Skeletal muscle tissue (tissue), 4 donors: Measurements from ENCODE around the gene LPA. TPM values are rescaled to one million over a fixed set of nuclear protein-coding genes. Genes with fewer than 3 reads are reported as not detected.
"Not testable (repeated sequence)": the region's sequence is repeated elsewhere in the genome, so short reads cannot be mapped to it uniquely, and the experiment has no call there.

Source experiments
- H3K27ac ChIP-seq: one replicate; pipeline ENCODE4 v1.7.0; 2013; ENCODE audit warnings: mild to moderate bottlenecking, low read depth, low read length, inconsistent platforms
- H3K27me3 ChIP-seq, 3 donors: one replicate each; pipeline ENCODE4 v1.7.0; 2013; ENCODE audit warnings: low read length in 3 of 3; ENCODE audit not compliant: control insufficient read depth in 3 of 3, insufficient read depth in 3 of 3
- H3K36me3 ChIP-seq, 3 donors: one replicate each; pipeline ENCODE4 v1.7.0; 2013; ENCODE audit warnings: low read length in 3 of 3; ENCODE audit not compliant: control insufficient read depth in 3 of 3, insufficient read depth in 3 of 3
- H3K4me1 ChIP-seq, 3 donors: one replicate each; pipeline ENCODE4 v1.7.0; 2013; ENCODE audit warnings: low read length in 3 of 3, mild to moderate bottlenecking in 3 of 3; ENCODE audit not compliant: control insufficient read depth in 3 of 3, insufficient read depth in 3 of 3
- H3K4me3 ChIP-seq, 3 donors: one replicate each; pipeline ENCODE4 v1.7.0; 2013; ENCODE audit warnings: low read length in 3 of 3
- H3K9ac ChIP-seq, 3 donors: one replicate each; pipeline ENCODE4 v1.7.0; 2013; ENCODE audit warnings: low read length in 3 of 3, mild to moderate bottlenecking in 3 of 3, moderate library complexity in 2 of 3, low read depth in 1 of 3
- H3K9me3 ChIP-seq, 3 donors: one replicate each; pipeline ENCODE4 v1.7.0; 2013; ENCODE audit warnings: low read length in 3 of 3; ENCODE audit not compliant: control insufficient read depth in 3 of 3
- total RNA-seq: library from RNA; depleted of rRNA; stranded (reverse); fragments of >200 nt; gene quantifications from one replicate; pipeline ENCODE4 v1.2.3, GENCODE V29; 2014
- donor health status: Osteomylitis.

LPA gene
- total RNA-seq, 1 donor from 2014 or later, result not detected

DNA sequence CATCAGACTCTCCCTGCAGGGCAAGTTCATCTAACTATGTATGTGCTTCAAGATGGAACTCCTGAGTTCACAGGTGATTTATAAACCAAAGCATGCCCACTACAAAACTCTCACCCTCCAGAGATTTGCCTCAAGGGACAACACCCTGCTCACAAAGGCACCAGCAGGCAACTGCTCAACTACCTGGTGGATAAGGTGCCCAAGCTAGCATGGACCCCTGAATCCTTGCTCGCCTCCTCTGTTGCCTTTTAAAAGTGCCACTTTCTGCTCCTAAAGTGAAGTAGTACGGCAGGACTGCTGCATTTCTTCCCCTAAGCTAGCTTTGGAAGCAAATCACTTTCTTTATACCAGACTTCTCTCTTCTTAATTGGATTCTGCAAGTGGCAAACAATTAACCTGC, 1.2 kb downstream of the LPA start:
- no peak overlapping the region for H3K4me3 ChIP-seq
- peaks cover 0 to 3% (median 0%) of the 10 kb centered on the region in 3 donors for H3K9me3 ChIP-seq
- H3K27me3 ChIP-seq, result no peaks in the 10 kb centered on the region
- H3K27ac ChIP-seq, result no peak overlapping the region
- H3K36me3 ChIP-seq, result no peaks in the 10 kb centered on the region
- H3K4me1 ChIP-seq, result no peaks in the 10 kb centered on the region
- no peak overlapping the region for H3K9ac ChIP-seq

GRCh38 chr6:160662429-160662828, 1.6 kb downstream of the LPA start:
- no peak overlapping the region for H3K27ac ChIP-seq
- peaks cover 0 to 4% (median 0%) of the 10 kb centered on the region in 3 donors for H3K9me3 ChIP-seq
- no peak overlapping the region for H3K9ac ChIP-seq
- no peaks in the 10 kb centered on the region for H3K27me3 ChIP-seq
- no peak overlapping the region for H3K4me3 ChIP-seq
- no peaks in the 10 kb centered on the region for H3K36me3 ChIP-seq
- H3K4me1 ChIP-seq, result no peaks in the 10 kb centered on the region

GRCh38 chr6:160661216-160661615, 2.9 kb downstream of the LPA start:
- Histone ChIP-seq H3K4me3 (no peak overlapping the region), H3K27ac (no peak overlapping the region), H3K36me3 (no peaks in the 10 kb centered on the region), H3K4me1 (no peaks in the 10 kb centered on the region), H3K9me3 (peaks cover 3 to 4% (median 4%) of the 10 kb centered on the region in 3 donors), H3K27me3 (no peaks in the 10 kb centered on the region), H3K9ac (no peak overlapping the region)

- Histone ChIP-seq H3K36me3 (no peaks in the 10 kb centered on the region), H3K27me3 (no peaks in the 10 kb centered on the region), H3K9ac (no peak overlapping the region), H3K27ac (no peak overlapping the region), H3K9me3 (peaks cover 3 to 6% (median 4%) of the 10 kb centered on the region in 3 donors), H3K4me3 (no peak overlapping the region), H3K4me1 (no peaks in the 10 kb centered on the region)
These were observed 4.5 kb downstream of the LPA start for GRCh38 chr6:160659562-160659961.

DNA sequence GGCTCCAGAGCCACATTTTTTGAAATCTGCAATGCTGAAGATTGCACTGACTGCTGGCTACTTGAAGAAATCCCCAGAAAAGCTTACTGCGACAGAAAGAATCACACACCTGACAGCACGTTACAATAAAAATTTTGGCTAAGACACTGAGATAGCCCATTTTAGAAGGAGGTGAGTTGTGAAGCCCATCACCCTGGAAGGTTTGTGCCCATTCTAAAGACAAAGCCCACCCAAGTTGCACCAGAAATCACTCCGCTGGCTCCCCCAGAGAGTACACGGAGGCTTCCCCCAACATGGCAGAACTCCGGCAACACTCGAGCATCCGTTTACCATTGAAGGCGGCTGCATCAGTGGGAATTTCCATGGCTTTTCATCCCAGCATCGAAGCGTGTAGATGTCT, 29.4 kb downstream of the LPA start:
- no peaks in the 10 kb centered on the region for H3K27me3 ChIP-seq

DNA sequence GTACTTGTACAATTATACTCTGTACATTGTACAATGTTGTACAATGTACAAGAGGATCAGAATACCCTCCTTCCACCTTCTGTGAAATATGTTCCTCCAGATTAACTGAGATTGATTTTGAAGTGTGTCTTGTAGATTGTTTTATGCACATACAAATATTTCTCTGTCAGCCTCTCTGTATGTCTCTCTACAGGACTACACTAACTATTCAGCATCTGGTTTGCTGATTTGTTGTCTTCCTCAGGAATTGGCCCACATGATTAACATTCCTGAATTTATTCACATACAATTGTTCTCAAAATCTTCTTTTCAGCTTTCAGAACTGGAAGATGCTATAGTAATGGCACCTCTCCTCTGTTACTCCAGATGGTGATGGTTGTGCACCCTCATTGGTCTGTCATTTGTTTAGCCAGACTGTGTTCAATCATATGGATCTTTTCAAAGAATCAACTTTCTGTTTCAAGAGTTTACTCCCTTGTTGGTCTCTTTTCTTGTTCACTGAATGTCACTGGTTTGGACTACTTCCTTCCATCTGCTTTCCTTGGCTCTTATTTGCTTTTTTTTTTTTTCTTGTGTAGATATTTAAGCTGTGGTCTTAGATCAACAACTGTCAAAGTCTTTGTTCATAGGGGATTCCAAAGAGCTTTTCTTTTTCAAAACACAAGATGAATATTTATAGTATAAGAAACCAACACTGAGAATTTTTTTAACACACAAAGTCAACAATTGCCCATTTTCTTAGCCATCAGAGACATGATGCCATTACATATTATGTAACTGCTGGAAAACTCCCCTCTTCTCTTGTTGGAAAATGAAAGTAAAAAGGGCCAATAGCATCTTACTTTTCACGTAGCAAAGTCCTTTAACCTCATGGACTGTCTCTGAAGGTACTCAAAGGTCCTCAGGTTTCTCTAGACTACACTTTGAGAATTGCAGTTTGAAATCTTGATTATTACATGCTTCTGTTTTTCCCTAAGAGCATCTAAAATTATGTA, 67.9 kb downstream of the LPA start:
- no peak overlapping the region for H3K4me3 ChIP-seq

More for the DNA sequence above, 29.4 kb downstream of the LPA start:
- Histone ChIP-seq H3K27ac (no peak overlapping the region), H3K9ac (no peak overlapping the region), H3K9me3 (peaks cover 0 to 2% (median 0%) of the 10 kb centered on the region in 3 donors), H3K4me3 (no peak overlapping the region), H3K36me3 (no peaks in the 10 kb centered on the region), H3K4me1 (no peaks in the 10 kb centered on the region)

GRCh38 chr6:160595297-160595696, 68.8 kb downstream of the LPA start:
- H3K27ac ChIP-seq, H3K36me3 ChIP-seq: not testable (repeated sequence)

More for the DNA sequence above, 67.9 kb downstream of the LPA start:
- Histone ChIP-seq H3K4me1 (no peaks in the 10 kb centered on the region), H3K36me3 (no peaks in the 10 kb centered on the region), H3K27ac (no peak overlapping the region), H3K9ac (no peak overlapping the region), H3K9me3 (no peaks in the 10 kb centered on the region), H3K27me3 (no peaks in the 10 kb centered on the region)

DNA sequence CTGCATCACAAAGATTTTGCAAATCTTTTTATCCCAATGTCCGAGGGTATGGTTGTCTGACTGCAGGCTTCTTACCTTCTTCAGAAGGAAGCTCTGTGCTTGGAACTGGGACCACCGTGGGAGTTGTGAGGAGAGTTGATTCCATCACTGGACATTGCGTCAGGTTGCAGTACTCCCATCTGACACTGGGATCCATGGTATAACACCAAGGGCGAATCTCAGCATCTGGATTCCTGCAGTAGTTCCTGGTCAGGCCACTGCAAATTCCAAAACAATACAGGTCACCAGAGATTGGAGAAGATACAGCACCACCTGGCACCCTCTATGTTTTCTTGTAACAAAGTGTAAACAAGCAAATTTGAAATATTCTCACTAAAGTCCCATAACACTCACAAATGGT, 77.7 kb downstream of the LPA start:
- no peak overlapping the region for H3K27ac ChIP-seq

More at GRCh38 chr6:160595297-160595696, 68.8 kb downstream of the LPA start:
- not testable (repeated sequence) for H3K9ac ChIP-seq, H3K27me3 ChIP-seq, H3K9me3 ChIP-seq, H3K4me1 ChIP-seq, H3K4me3 ChIP-seq

GRCh38 chr6:160583794-160584193, 80.3 kb downstream of the LPA start:
- Histone ChIP-seq H3K9me3 (no peaks in the 10 kb centered on the region), H3K27me3 (no peaks in the 10 kb centered on the region), H3K4me3 (no peak overlapping the region), H3K4me1 (no peaks in the 10 kb centered on the region), H3K9ac (no peak overlapping the region), H3K36me3 (no peaks in the 10 kb centered on the region), H3K27ac (no peak overlapping the region)

More for the DNA sequence above, 77.7 kb downstream of the LPA start:
- Histone ChIP-seq H3K9me3 (no peaks in the 10 kb centered on the region), H3K36me3 (no peaks in the 10 kb centered on the region), H3K27me3 (no peaks in the 10 kb centered on the region), H3K4me3 (no peak overlapping the region), H3K4me1 (no peaks in the 10 kb centered on the region), H3K9ac (no peak overlapping the region)

GRCh38 chr6:160581406-160581805, 82.7 kb downstream of the LPA start:
- Histone ChIP-seq H3K4me1 (no peaks in the 10 kb centered on the region), H3K4me3 (no peak overlapping the region), H3K9me3 (no peaks in the 10 kb centered on the region), H3K27me3 (no peaks in the 10 kb centered on the region), H3K27ac (no peak overlapping the region), H3K36me3 (no peaks in the 10 kb centered on the region), H3K9ac (no peak overlapping the region)
